ENCODE measurements around the gene ZYG11B.
A peak's percentile ranks its signal among the peaks of the same experiment; 100 is the strongest.
"Not testable (repeated sequence)": the region's sequence is repeated elsewhere in the genome, so short reads cannot be mapped to it uniquely, and the experiment has no call there.

The ZYG11B gene

DNA sequence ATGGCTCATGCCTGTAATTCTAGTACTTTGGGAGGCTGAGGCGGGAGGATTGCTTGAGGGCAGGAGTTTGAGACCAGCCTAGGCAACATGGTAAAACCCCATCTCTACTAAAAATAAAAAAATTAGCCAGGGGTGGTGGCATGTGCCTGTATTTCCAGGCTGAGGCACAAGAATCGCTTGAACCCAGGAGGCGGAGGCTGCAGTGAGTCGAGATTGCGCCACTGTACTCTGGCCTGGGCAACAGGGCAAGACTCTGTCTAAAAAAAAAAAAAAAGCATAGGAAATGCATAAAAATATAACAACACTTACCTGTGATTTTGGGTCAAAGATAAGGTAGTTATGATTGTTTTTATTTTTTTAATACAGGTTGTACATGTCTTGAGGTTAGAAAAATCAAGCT is 94.6 kb downstream of the ZYG11B start:
- H3K27ac ChIP-seq (ENCODE audit: low read depth, low read length); H3K14ac ChIP-seq (ENCODE audit: low read length); H3K4me2 ChIP-seq (ENCODE audit: low read length); H3K27me3 ChIP-seq (ENCODE audit: insufficient read depth, low read length); H3K4me1 ChIP-seq (ENCODE audit: control insufficient read depth in 1 of 2, insufficient read depth in 2 of 2, low read length in 2 of 2); H3K9me3 ChIP-seq (ENCODE audit: insufficient read depth, low read depth, low read length); DNase-seq; H2BK5ac ChIP-seq (ENCODE audit: low read depth, low read length, poor library complexity); H2AK5ac ChIP-seq (ENCODE audit: low read length); H4K8ac ChIP-seq (ENCODE audit: low read depth, low read length); H3K4ac ChIP-seq (ENCODE audit: low read depth, low read length); H3K18ac ChIP-seq (ENCODE audit: low read length); H2AFZ ChIP-seq (ENCODE audit: insufficient read depth, low read length, poor library complexity); H3K23ac ChIP-seq (ENCODE audit: low read length); H4K12ac ChIP-seq (ENCODE audit: low read depth, low read length); H3K9ac ChIP-seq (ENCODE audit: low read length); H3K79me1 ChIP-seq (ENCODE audit: low read length); H2BK12ac ChIP-seq (ENCODE audit: low read length); H2BK120ac ChIP-seq (ENCODE audit: insufficient read depth, low read length, poor library complexity); H4K91ac ChIP-seq (ENCODE audit: low read depth, low read length); H3K4me3 ChIP-seq (ENCODE audit: low read depth, low read length); H3K79me2 ChIP-seq (ENCODE audit: control insufficient read depth, insufficient read depth, low read length, poor library complexity): not testable (repeated sequence)
- peaks cover 14 to 15% of the 10 kb centered on the region in 2 experiments for H3K36me3 ChIP-seq (ENCODE audit: control insufficient read depth in 1 of 2, insufficient read depth in 2 of 2, low read length in 2 of 2)
- WGBS (ENCODE audit: extremely low coverage, insufficient coverage, insufficient read length), result no CpG with 5 or more reads among the region's 5 CpGs

GRCh38 chr1:52825868-52826267 is 99.6 kb downstream of the ZYG11B start:
- no peak overlapping the region for H3K14ac ChIP-seq (ENCODE audit: low read length)
- H3K27me3 ChIP-seq (ENCODE audit: insufficient read depth, low read length), result no peaks in the 10 kb centered on the region
- H3K36me3 ChIP-seq (ENCODE audit: control insufficient read depth in 1 of 2, insufficient read depth in 2 of 2, low read length in 2 of 2), result peaks cover under 1 to 5% of the 10 kb centered on the region in 2 experiments
- H2BK12ac ChIP-seq (ENCODE audit: low read length), result no peak overlapping the region
- no peaks in the 10 kb centered on the region for H3K79me1 ChIP-seq (ENCODE audit: low read length)
- H4K8ac ChIP-seq (ENCODE audit: low read depth, low read length), result no peak overlapping the region
- H2AK5ac ChIP-seq (ENCODE audit: low read length), result no peak overlapping the region
- no peak overlapping the region for H4K12ac ChIP-seq (ENCODE audit: low read depth, low read length)
- H3K23ac ChIP-seq (ENCODE audit: low read length), result no peak overlapping the region
- H2BK120ac ChIP-seq (ENCODE audit: insufficient read depth, low read length, poor library complexity), result no peak overlapping the region
- H3K4me1 ChIP-seq (ENCODE audit: control insufficient read depth in 1 of 2, insufficient read depth in 2 of 2, low read length in 2 of 2), result no peaks in the 10 kb centered on the region
- no peak overlapping the region for H3K9ac ChIP-seq (ENCODE audit: low read length)
- peak in 1 of 2 donors; percentile 33 for DNase-seq
- no peak overlapping the region for H3K18ac ChIP-seq (ENCODE audit: low read length)
- H3K27ac ChIP-seq (ENCODE audit: low read depth, low read length), result no peak overlapping the region
- H3K79me2 ChIP-seq (ENCODE audit: control insufficient read depth, insufficient read depth, low read length, poor library complexity), result no peaks in the 10 kb centered on the region
- WGBS (ENCODE audit: extremely low coverage, insufficient coverage, insufficient read length), result no CpG with 5 or more reads among the region's 1 CpG
- H2BK5ac ChIP-seq (ENCODE audit: low read depth, low read length, poor library complexity), result no peak overlapping the region
- no peak overlapping the region for H3K4ac ChIP-seq (ENCODE audit: low read depth, low read length)
- H3K4me3 ChIP-seq (ENCODE audit: low read depth, low read length), result no peak overlapping the region
- H4K91ac ChIP-seq (ENCODE audit: low read depth, low read length), result no peak overlapping the region
- H2AFZ ChIP-seq (ENCODE audit: insufficient read depth, low read length, poor library complexity), result no peak overlapping the region
- H3K4me2 ChIP-seq (ENCODE audit: low read length), result no peak overlapping the region
- no peaks in the 10 kb centered on the region for H3K9me3 ChIP-seq (ENCODE audit: insufficient read depth, low read depth, low read length)

DNA sequence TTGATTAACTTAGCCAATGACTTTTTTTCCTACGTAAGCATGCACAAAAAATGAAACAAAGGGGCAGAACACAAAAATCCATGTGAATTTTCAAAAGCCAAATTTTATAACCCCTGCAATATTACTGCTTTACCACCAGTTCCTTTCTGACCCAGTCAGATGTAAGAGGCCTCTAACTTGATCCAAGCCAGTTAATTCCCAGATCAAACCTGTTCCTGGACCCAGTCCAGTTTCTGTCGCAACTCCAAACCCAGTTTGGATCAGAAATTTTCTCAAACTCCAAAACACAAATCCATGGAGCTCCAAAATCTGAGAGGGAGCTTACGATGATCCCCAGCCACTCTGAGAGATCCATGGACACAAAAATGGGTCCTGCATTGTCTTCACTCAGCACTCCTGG is 108.5 kb downstream of the ZYG11B start:
- no peaks in the 10 kb centered on the region for H3K79me2 ChIP-seq (ENCODE audit: control insufficient read depth, insufficient read depth, low read length, poor library complexity)
- H3K36me3 ChIP-seq (ENCODE audit: control insufficient read depth in 1 of 2, insufficient read depth in 2 of 2, low read length in 2 of 2), result no peaks in the 10 kb centered on the region
- H3K27ac ChIP-seq (ENCODE audit: low read depth, low read length), result no peak overlapping the region
- H2AFZ ChIP-seq (ENCODE audit: insufficient read depth, low read length, poor library complexity), result no peak overlapping the region
- H2AK5ac ChIP-seq (ENCODE audit: low read length), result no peak overlapping the region
- H3K9ac ChIP-seq (ENCODE audit: low read length), result no peak overlapping the region
- H3K4me3 ChIP-seq (ENCODE audit: low read depth, low read length), result no peak overlapping the region
- H4K8ac ChIP-seq (ENCODE audit: low read depth, low read length), result no peak overlapping the region
- no peak overlapping the region for H3K4ac ChIP-seq (ENCODE audit: low read depth, low read length)
- no peaks in the 10 kb centered on the region for H3K79me1 ChIP-seq (ENCODE audit: low read length)
- no peak overlapping the region for H2BK5ac ChIP-seq (ENCODE audit: low read depth, low read length, poor library complexity)
- no peak overlapping the region for H2BK12ac ChIP-seq (ENCODE audit: low read length)
- no peaks in the 10 kb centered on the region for H3K9me3 ChIP-seq (ENCODE audit: insufficient read depth, low read depth, low read length)
- WGBS (ENCODE audit: extremely low coverage, insufficient coverage, insufficient read length), result no CpG with 5 or more reads among the region's 3 CpGs
- no peak overlapping the region for H2BK120ac ChIP-seq (ENCODE audit: insufficient read depth, low read length, poor library complexity)
- no peaks in the 10 kb centered on the region for H3K27me3 ChIP-seq (ENCODE audit: insufficient read depth, low read length)
- no peak overlapping the region for H3K4me2 ChIP-seq (ENCODE audit: low read length)
- no peak overlapping the region for H3K23ac ChIP-seq (ENCODE audit: low read length)
- no peak overlapping the region for H4K12ac ChIP-seq (ENCODE audit: low read depth, low read length)
- no peak overlapping the region for H3K14ac ChIP-seq (ENCODE audit: low read length)
- no peak overlapping the region for H4K91ac ChIP-seq (ENCODE audit: low read depth, low read length)
- no peak for DNase-seq
- H3K18ac ChIP-seq (ENCODE audit: low read length), result no peak overlapping the region
- H3K4me1 ChIP-seq (ENCODE audit: control insufficient read depth in 1 of 2, insufficient read depth in 2 of 2, low read length in 2 of 2), result no peaks in the 10 kb centered on the region

DNA sequence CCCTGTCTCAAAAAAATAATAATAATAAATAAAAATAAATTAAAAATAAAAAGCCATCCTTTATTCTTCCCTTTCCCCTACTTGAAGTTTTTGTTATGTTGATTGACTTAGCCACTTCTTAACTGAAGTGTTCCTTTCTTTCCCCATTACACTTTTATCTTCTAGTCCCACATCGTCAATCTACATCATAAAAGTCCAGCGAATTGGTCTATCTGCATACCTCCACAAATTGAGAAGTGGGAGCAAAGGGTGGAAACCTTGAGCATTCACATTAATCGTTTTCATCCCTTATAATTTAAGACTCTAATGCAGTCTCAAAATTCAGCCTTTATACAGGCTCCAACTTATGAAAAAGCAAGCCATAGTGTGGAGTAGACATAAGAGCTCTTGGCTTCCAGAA is 109.8 kb downstream of the ZYG11B start:
- no peak overlapping the region for H2AFZ ChIP-seq (ENCODE audit: insufficient read depth, low read length, poor library complexity)

More for the DNA sequence above, 109.8 kb downstream of the ZYG11B start:
- Histone ChIP-seq H3K9ac (ENCODE audit: low read length) (no peak overlapping the region), H3K4ac (ENCODE audit: low read depth, low read length) (no peak overlapping the region), H4K91ac (ENCODE audit: low read depth, low read length) (no peak overlapping the region), H3K23ac (ENCODE audit: low read length) (no peak overlapping the region), H4K12ac (ENCODE audit: low read depth, low read length) (no peak overlapping the region), H3K79me2 (ENCODE audit: control insufficient read depth, insufficient read depth, low read length, poor library complexity) (no peaks in the 10 kb centered on the region), H2AK5ac (ENCODE audit: low read length) (no peak overlapping the region), H3K4me3 (ENCODE audit: low read depth, low read length) (no peak overlapping the region), H3K18ac (ENCODE audit: low read length) (no peak overlapping the region), H3K36me3 (ENCODE audit: control insufficient read depth in 1 of 2, insufficient read depth in 2 of 2, low read length in 2 of 2) (no peaks in the 10 kb centered on the region), H3K27ac (ENCODE audit: low read depth, low read length) (no peak overlapping the region), H2BK12ac (ENCODE audit: low read length) (no peak overlapping the region), H3K9me3 (ENCODE audit: insufficient read depth, low read depth, low read length) (no peaks in the 10 kb centered on the region), H2BK120ac (ENCODE audit: insufficient read depth, low read length, poor library complexity) (no peak overlapping the region), H3K79me1 (ENCODE audit: low read length) (no peaks in the 10 kb centered on the region), H3K27me3 (ENCODE audit: insufficient read depth, low read length) (no peaks in the 10 kb centered on the region), H3K4me1 (ENCODE audit: control insufficient read depth in 1 of 2, insufficient read depth in 2 of 2, low read length in 2 of 2) (no peaks in the 10 kb centered on the region), H4K8ac (ENCODE audit: low read depth, low read length) (no peak overlapping the region), H2BK5ac (ENCODE audit: low read depth, low read length, poor library complexity) (no peak overlapping the region), H3K4me2 (ENCODE audit: low read length) (no peak overlapping the region), H3K14ac (ENCODE audit: low read length) (no peak overlapping the region)
- DNase-seq, result no peak
- no CpG with 5 or more reads among the region's 3 CpGs for WGBS (ENCODE audit: extremely low coverage, insufficient coverage, insufficient read length)
